Body of pancreas (tissue), 4 donors: Measurements from ENCODE around the gene EPS15. TPM values are rescaled to one million over a fixed set of nuclear protein-coding genes. Genes with fewer than 3 reads are reported as not detected.

ENCODE experiments used
- ATAC-seq: fragments of 150-250 bp; one replicate; pipeline ENCODE4 v1.9.1; 2016
- DNase-seq, 4 donors: peaks; one replicate each; pipeline ENCODE4 v3.0.0-alpha.2; 2019
- H3K27ac ChIP-seq, 4 donors: fragments of 200-600 bp; sonication (generic); 1 replicate in 3 of 4; 2 replicates in 1 of 4; pipeline versions ENCODE4 v1.5.1 to v1.6.1; 2016 to 2019; ENCODE audit warnings: mild to moderate bottlenecking in 1 of 4, mixed read lengths in 1 of 4, moderate library complexity in 1 of 4
- H3K27me3 ChIP-seq, 2 donors: fragments of 200-600 bp; sonication (generic); one replicate each; pipeline ENCODE4 v1.6.0; 2016; ENCODE audit warnings: mild to moderate bottlenecking in 1 of 2
- H3K36me3 ChIP-seq, 2 donors: fragments of 200-600 bp; sonication (generic); replicated peaks in 1 of 2; 2 replicates each; pipeline ENCODE4 v1.5.1; 2016; ENCODE audit warnings: low read depth in 2 of 2; ENCODE audit not compliant: insufficient read depth in 1 of 2
- H3K4me1 ChIP-seq: fragments of 200-600 bp; sonication (generic); one replicate; pipeline ENCODE4 v1.6.0; 2016
- H3K4me3 ChIP-seq, 2 donors: fragments of 200-600 bp; sonication (generic); 1 replicate in 1 of 2; 2 replicates in 1 of 2; pipeline ENCODE4 v1.5.1; 2016 to 2019
- H3K9me3 ChIP-seq, 3 donors: fragments of 200-600 bp; sonication (generic); 1 replicate in 2 of 3; 2 replicates in 1 of 3; pipeline ENCODE4 v1.5.1; 2016
- CTCF ChIP-seq, 7 experiments: fragments of 450-650 bp in 4 of 7; fragments of 200-600 bp in 3 of 7; sonication (generic) in 3 of 7; IDR thresholded peaks; one replicate each; pipeline ENCODE4 v1.5.1; 2016 to 2019; ENCODE audit warnings: antibody characterized with exemption in 7 of 7
- POLR2A ChIP-seq, 3 donors: fragments of 450-650 bp; IDR thresholded peaks; one replicate each; pipeline ENCODE4 v1.6.1; 2016; ENCODE audit warnings: antibody characterized with exemption in 3 of 3, mild to moderate bottlenecking in 2 of 3
- WGBS, 2 donors: methylation state at CpG; one replicate each; pipeline ENCODE4 v1.1.5; 2017; 5-methylcytosine and 5-hydroxymethylcytosine counted together
- intact Hi-C: fragments of 100-400 bp; cut with DNase I; formaldehyde crosslinking; loops from one replicate; pipeline ENCODE4 v1.15.1; 2023
- total RNA-seq, 2 donors: library from RNA; depleted of rRNA; stranded (reverse); fragments of >200 nt; gene quantifications; one replicate each; pipeline ENCODE4 v1.1.0, GENCODE V29; 2016

The EPS15 gene
- total RNA-seq, 2 donors from 2014 or later: 37.4 to 46.8 TPM

DNA sequence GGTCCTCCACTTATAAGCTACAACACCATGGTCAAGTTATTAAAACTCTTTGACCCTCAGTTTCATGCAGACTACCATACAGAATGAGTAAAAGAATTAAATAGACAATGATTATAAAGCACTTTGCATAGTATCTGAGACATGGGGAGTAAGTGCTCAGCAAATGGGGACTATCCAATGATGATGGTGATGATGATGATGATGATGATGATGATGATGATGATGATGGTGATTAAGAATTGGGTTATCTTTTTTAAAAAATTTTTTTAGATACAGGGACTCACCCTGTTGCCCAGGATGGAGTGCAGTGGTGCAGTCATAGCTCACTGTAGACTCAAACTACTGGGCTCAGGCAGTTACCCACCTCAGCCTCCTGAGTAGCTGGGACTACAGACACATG lies 8.1 kb upstream of the EPS15 start:
- Histone ChIP-seq H3K9me3 (no peaks in the 10 kb centered on the region), H3K27ac (no peak overlapping the region), H3K4me1 (no peaks in the 10 kb centered on the region), H3K36me3 (no peaks in the 10 kb centered on the region), H3K27me3 (no peaks in the 10 kb centered on the region), H3K4me3 (no peak overlapping the region)
- TF ChIP-seq CTCF (IDR thresholded peaks at IDR 0.05) (no peak), POLR2A (IDR thresholded peaks at IDR 0.05) (no peak)
- no peak for DNase-seq
- intact Hi-C loops: no loop called here
- ATAC-seq: no peak

DNA sequence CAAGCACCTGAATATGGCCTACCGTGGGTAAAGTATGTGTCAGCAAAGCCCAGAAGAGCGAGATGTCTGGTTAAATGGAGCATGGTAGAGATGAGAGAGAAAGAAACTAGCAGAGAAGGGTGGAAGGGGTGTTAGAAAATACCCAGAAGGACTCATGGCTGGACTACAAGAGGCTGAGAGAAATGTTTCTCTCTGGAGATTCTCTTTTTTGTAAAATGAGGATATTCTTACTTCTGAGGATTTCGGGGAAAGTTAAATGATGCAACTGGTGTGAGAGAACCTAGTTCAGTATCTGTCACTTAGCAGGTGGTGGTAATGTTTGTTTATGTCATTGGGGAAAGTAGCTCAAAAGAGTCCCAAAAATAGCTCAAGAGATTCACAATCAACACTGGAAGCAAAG lies 7.2 kb upstream of the EPS15 start:
- H3K27me3 ChIP-seq: no peaks in the 10 kb centered on the region
- no peak overlapping the region for H3K4me3 ChIP-seq
- ATAC-seq (no peak), DNase-seq (no peak)
- no peak for TF ChIP-seq CTCF (IDR thresholded peaks at IDR 0.05)
- no peak for TF ChIP-seq POLR2A (IDR thresholded peaks at IDR 0.05)
- WGBS, 2 donors: 81 to 83% methylated on average over 3 of the region's 3 CpGs
- no peaks in the 10 kb centered on the region for H3K36me3 ChIP-seq
- H3K9me3 ChIP-seq: no peaks in the 10 kb centered on the region
- no peaks in the 10 kb centered on the region for H3K4me1 ChIP-seq
- intact Hi-C loops: no loop called here
- H3K27ac ChIP-seq: no peak overlapping the region

DNA sequence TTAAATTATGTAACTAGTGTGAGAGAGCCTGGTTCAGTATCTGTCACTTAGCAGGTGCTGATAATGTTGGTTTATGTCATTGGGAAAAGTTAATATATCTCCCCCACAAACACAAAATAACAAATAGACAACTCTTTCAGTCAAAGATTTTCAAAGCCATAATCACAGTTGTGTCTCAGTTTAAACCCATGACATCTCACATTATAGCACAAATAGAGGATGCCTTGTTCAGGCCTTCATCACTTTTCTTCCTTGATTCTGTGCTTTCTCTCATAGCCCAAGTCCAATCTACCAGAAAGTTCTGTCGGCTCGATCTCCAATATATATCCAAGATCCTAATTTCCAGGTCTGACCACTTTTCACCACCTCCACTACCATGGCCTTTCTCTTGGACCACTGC lies 6.2 kb upstream of the EPS15 start:
- H3K4me3 ChIP-seq: no peak overlapping the region
- no peaks in the 10 kb centered on the region for H3K36me3 ChIP-seq
- H3K9me3 ChIP-seq: no peaks in the 10 kb centered on the region
- no peak for DNase-seq
- H3K4me1 ChIP-seq: no peaks in the 10 kb centered on the region
- no peak for ATAC-seq
- no peaks in the 10 kb centered on the region for H3K27me3 ChIP-seq
- no peak overlapping the region for H3K27ac ChIP-seq
- intact Hi-C loops: no loop called here
- 96 to 100% methylated on average over 2 of the region's 2 CpGs for WGBS, 2 donors
- no peak for TF ChIP-seq CTCF (IDR thresholded peaks at IDR 0.05)
- no peak for TF ChIP-seq POLR2A (IDR thresholded peaks at IDR 0.05)

- no peak overlapping the region for H3K27ac ChIP-seq
- intact Hi-C loops: no loop called here
- DNase-seq (no peak), ATAC-seq (no peak)
- no peak for TF ChIP-seq POLR2A (IDR thresholded peaks at IDR 0.05)
- TF ChIP-seq CTCF (IDR thresholded peaks at IDR 0.05): no peak
- no peaks in the 10 kb centered on the region for H3K27me3 ChIP-seq
- WGBS, 2 donors: 92 to 100% methylated on average over 1 of the region's 1 CpG
- no peak overlapping the region for H3K4me3 ChIP-seq
- H3K4me1 ChIP-seq: no peaks in the 10 kb centered on the region
- no peaks in the 10 kb centered on the region for H3K9me3 ChIP-seq
- H3K36me3 ChIP-seq: no peaks in the 10 kb centered on the region
Measured at GRCh38 chr1:51524817-51525216, 5.8 kb upstream of the EPS15 start.

GRCh38 chr1:51523931-51524330 lies 4.9 kb upstream of the EPS15 start:
- H3K27ac ChIP-seq: no peak overlapping the region
- ATAC-seq (no peak), DNase-seq (no peak)
- no peak overlapping the region for H3K4me3 ChIP-seq
- intact Hi-C loops: no loop called here
- 82 to 83% methylated on average over 4 of the region's 4 CpGs for WGBS, 2 donors
- no peaks in the 10 kb centered on the region for H3K4me1 ChIP-seq
- no peaks in the 10 kb centered on the region for H3K9me3 ChIP-seq
- no peaks in the 10 kb centered on the region for H3K36me3 ChIP-seq
- TF ChIP-seq POLR2A (IDR thresholded peaks at IDR 0.05) (no peak), CTCF (IDR thresholded peaks at IDR 0.05) (no peak)
- H3K27me3 ChIP-seq: no peaks in the 10 kb centered on the region
